ENCODE measurements around the gene NAT10.
A peak's percentile ranks its signal among the peaks of the same experiment; 100 is the strongest.
"Not testable (repeated sequence)": the region's sequence is repeated elsewhere in the genome, so short reads cannot be mapped to it uniquely, and the experiment has no call there.

The NAT10 gene

GRCh38 chr11:34169686-34170085, 64.3 kb downstream of the NAT10 start:
- DNase-seq: no peak

DNA sequence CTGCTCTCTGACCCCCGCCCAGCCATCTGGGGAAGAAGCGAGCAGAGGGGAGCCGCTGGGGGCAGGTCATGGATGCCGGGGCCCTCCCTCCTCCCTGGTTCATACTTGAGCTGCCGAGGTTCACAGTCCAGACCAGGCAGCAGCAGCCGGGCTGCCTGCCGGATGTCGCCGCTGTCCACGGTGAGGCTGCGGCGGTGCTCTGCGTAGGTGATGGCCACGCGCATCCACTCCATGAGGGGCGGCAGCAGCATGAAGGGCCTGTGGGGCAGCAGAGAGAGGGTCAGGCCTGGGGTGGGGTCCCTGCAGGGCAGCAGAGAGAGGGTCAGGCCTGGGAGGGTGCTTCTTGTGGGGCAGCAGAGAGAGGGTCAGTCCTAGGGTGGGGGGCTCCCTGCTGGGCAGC, 67.6 kb downstream of the NAT10 start:
- DNase-seq: no peak

DNA sequence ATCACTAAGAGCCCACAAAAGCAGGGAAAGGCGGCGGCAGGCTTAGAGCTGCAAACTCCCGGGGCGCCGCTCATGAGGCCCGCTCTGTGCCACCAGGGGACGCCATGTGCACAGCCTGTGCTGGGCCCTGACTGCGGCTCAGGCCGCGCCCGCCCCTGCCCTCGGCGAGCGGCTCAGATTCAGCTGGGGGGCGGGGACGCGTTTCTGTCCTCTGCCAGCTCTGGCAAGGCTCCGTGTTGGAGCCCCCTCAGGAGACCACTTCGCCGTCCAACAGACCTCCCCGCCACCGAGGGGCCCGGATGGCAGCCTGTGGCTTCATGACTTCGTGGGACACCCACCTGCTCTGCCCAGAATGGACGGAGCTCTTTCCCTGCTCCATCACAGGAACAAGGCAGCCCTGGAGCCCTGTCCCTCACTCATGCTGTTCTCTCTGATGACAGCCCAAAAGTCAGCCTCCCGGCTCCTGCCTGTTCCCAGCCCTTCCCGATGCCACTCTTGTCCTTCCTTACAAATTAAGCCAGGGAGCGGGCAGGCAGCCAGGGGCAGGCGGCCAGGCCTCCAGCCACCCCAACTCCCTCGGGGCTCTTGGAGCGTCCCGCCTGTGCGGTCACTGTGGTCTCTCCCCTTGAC, 69.1 kb downstream of the NAT10 start:
- DNase-seq: peak; percentile 87

DNA sequence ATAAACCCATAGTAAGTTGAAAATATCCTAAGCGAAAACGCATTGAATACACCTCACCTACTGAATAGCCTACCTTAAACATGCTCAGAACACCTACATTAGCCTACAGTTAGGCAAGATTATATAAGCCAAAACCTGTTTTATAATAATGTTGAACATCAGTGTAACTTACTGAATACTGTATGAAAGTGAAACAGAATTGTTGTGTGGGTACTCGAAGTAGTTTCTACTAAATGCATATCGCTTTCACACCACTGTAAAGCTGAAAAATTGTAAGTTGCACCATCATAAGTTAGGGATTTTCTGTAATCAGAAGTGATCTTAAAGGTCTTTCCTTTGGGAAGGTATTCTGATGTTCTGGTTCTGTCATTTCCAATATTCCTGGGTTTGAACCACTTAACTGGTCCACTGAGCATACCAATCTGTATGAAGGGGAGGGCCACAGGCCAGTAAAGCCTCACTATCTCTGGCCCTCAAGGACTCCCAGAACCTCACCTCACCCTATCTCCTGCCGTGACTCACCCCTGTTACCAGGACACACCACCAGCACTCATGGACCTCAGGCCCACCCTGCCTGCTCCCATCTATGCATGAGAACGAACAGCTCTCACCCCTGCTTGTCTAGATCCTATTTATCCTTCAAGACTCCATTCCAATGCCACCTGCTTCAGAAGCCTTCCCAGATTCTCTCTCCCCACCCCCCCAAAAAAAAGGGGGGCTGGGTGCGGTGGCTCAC, 70.0 kb downstream of the NAT10 start:
- DNase-seq: no peak

GRCh38 chr11:34176751-34177209, 71.4 kb downstream of the NAT10 start:
- DNase-seq: no peak

DNA sequence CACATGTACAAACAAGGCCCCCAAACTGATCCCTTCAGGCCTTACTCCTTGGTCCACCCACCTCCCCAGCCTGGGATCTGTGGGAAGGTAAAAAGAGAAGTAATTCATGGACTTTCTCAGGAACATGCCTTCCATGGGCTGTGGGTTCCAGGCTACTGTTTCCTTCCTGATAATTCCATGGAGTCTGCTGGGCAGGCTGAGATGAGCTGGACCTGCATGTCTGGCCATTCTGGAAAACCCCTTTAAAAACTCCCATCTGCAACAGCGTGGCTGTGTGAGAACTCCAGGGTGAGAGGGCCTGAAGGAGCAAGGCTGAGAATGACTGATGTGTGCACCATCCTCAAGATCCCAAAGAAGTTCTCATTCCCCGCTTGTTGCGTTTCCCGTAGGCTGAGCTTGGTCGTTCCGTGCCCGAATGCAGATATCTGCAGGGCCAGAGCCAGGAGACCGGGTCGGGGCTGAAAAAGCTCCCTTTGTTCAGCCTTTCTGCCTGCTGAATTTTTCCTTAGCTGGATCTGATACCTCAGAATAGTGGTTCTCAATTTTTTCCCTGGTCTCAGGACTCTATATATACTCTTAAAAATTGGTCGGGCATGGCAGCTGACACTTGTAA, 72.9 kb downstream of the NAT10 start:
- no peak for DNase-seq

- DNase-seq: no peak
Observed at GRCh38 chr11:34179026-34179675, 73.7 kb downstream of the NAT10 start.

GRCh38 chr11:34180040-34180813, 74.8 kb downstream of the NAT10 start:
- DNase-seq: no peak

DNA sequence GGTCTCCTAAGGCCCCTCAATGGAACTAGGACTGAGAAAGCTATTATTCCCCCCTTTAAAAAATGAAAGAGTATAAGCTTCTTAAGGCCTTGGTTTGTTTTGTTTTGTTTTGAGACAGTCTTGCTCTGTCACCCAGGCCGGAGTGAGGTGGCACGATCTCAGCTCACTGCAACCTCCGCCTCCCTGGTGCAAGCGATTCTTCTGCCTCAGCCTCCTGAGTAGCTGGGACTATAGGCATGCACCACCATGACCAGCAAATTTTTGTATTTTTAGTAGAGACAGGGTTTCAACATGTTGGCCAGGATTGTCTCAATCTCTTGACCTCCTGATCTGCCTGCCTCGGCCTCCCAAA, 75.4 kb downstream of the NAT10 start:
- DNase-seq: not testable (repeated sequence)

- DNase-seq: no peak
Observed at GRCh38 chr11:34181251-34181650, 75.8 kb downstream of the NAT10 start.

DNA sequence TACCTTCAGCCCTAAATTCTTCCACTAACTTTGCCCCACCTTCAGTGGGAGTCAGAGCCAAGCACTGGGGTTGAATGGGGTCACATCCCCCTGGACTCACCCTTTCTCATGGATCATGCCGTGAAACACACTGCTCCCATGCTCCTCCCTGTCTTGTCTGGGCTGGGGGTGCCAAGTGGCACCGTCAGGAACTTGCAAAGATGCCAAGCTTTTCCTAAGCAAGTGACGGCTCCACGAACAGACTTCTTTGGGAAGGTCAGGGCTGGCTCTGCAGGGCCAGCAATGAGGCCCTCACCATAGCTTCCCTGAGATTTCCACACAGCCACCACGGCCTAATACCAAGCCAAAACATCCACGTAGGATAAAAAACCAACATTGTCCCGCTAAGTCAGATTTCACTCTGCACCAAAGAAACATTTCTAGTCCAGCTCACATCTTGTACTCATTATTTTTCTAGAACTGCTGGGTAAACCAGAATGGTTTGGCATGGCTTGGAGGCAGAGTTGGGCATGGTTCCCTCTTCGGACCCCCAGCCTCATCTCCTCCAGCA, 76.5 kb downstream of the NAT10 start:
- DNase-seq: no peak

DNA sequence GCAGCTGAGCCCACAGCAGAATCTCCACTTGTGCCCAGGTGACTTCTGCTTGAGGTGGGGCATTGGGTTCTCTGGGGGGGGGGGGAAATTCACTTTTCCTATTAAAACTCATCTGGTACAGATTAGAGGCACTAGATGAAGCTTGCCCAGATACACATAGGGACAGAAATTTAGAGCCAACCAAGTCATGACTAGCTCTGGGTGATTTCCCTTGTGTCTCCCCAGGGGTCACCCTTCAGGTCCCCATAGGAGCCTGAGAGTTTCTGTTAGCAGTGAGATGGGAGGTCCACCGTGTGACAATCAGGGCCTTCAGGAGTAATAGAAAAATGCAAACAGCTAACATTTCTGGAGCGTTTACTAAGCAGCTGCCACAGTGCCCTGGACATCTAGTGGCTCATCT, 77.0 kb downstream of the NAT10 start:
- DNase-seq: no peak

- DNase-seq: no peak
Observed at GRCh38 chr11:34182921-34183685, 77.7 kb downstream of the NAT10 start.

DNA sequence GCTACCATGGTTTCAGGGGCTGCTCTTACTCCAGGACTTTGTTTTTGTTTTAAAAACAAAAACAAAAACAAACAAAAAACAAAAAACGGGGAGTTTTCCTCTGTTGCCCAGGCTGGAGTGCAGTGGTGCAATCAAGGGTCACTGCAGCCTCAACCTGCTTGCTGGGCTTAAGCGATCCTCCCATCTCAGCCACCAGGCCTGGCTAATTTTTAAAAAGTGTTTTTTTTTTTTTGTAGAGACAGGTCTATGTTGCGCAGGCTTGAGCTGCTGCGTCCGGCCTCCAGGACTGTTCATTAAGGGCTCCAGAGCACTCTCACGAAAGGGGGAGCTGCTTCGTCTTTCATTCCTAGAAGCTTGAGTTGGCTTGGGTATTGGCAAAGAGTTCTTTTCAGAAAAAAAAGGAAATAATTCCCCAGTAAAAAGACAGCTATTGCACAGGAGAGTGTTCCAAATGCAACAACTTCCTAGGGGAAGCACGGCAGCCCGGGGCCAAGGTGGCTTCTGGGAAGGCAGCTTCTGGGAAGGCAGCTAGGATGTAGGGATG, 78.5 kb downstream of the NAT10 start:
- no peak for DNase-seq

GRCh38 chr11:34184505-34185015, 79.1 kb downstream of the NAT10 start:
- no peak for DNase-seq

- no peak for DNase-seq
Observed at GRCh38 chr11:34185926-34186841, 80.8 kb downstream of the NAT10 start.

DNA sequence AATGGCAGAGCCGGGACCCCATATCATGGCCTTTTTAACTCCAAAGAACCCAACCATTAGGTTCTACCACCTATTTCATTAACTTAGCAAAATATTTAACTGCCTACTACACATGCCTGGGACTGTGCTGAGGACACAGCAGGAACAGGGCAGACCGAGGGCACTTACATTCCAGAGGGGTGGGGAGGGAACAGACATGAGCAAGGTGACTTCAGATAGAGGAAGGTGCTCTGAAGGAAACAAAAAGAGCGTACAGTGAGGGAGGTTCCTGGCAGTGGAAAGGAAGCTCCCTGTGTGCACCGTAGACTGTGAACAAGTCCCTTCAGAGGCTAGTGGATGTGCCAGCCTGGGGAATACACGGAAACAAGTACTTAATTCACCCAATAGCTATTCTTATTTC, 82.8 kb downstream of the NAT10 start:
- DNase-seq: no peak

DNA sequence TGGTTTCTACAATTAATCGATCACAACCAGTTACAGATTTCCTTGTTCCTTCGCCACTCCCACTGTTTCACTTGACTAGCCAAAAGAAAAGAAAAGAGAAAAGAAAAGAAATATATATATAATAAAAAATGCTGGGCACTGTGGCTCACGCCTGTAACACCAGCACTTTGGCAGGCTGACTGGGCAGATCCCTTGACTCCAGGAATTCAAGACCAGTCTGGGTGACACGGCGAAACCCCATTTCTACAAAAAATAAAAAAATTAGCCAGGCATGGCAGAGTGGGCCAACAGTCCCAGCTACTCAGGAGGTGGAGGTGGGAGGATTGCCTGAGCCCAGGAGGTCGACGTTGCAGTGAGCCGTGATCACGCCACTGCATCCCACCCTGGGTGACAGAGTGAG, 83.8 kb downstream of the NAT10 start:
- no peak for DNase-seq

DNA sequence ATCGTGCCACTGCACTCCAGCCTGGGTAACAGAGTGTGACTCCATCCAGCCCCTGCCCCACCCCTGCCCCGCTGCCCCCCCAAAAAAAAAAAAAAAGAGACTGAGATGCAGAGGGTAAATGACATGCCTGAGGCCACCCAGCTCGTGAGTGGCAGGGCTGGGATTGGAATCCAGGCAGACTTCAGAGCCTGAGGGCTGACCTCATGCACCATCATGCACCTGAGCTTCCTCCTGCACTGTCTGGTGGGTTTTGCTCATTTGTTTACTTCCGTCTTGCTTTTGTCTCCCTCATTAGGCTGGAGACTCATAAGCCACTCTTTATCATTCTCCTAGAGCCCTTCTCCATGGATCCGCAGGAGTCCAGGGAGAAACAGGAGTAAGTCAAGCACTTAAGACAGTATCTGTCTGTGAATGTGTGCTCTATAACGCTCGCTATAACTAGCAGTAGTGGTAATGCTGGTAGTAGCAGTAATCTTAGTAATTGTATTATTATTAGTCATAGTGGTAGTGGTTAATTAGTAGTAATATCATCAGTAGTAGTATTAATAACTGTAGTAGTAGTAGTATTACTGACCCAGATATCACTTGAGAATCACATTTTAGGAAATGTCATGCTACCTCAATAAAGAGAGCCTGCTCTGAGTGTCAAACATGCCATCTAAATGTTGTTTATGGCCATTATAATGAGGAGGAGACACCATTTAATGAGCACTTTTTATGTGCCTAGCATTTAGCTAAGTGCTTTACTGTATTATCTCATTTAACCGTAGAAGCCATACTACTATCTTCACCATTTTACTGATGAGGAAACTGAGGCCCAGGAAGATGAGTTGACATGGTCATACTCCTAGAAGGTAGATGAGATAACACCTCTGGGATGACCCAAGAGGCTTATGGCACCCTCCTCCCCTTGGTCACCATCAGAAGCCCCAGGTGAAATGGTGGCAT, 85.0 kb downstream of the NAT10 start:
- DNase-seq: no peak

Data from CD4-positive, alpha-beta T cell treated with Interleukin-6 for 4 hours (primary cell).